ENCODE data around the gene MYPOP. TPM values are rescaled to one million over a fixed set of nuclear protein-coding genes. Genes with fewer than 3 reads are reported as not detected.
A peak's percentile ranks its signal among the peaks of the same experiment; 100 is the strongest.

Gene MYPOP
- total and polyA plus RNA-seq, 9 of the 15 experiments (the other 6 are each of a cell fraction or from before 2014, with no cell fraction given): 0.32 to 7.6 (median 1.6) TPM

DNA sequence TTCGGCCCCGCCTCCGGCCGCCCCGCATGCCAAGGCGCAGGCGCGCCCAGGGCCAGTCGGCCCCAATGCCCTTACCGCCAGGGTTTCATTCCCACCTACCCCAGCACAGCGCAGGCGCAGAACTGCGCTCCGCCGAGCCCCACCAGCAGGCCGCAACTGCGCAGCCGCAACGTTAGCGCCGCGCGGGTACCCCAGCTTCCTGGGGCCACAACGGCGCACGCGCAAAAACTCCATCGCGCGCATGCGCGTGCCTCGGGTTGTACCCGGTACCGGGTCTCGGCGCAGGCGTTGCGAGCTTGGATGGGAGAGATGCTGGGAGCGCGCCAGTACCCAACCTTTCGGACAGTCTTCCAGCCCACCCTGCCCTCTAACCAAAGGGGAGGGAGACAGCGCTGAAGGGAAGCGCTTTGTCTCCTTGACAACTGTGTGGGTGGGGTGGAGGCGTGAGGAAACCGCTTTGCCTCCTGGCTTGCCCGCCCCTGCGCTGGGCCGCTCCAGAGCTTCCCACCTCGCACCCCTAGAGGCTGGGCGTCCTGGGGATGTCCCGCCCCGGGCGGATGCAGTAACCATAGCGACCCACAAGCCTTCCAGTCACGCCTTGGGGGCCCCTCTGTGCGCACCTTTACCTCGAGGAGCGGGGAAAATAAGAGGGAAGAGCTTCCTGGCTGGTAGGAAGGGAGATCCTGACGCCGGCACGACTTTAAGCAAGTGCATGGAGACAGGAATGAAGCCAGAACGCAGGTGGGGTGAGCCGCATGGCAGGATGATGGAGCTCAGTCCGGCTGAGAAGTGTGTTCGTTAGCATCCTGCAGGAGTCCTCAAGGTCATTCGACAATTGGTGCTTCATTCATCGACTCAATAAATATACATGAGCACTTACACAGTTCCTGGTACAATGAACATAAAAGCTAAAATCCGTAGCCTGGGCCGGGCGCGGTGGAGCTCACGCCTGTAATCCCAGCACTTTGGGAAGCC lies 525 bp upstream of the MYPOP start:
- no peaks in the 10 kb centered on the region for H3K27me3 ChIP-seq (ENCODE audit: control insufficient read depth in 2 of 2, insufficient read depth in 2 of 2, low read length in 2 of 2)
- H3K9me1 ChIP-seq (ENCODE audit: control insufficient read depth, insufficient read depth, low read length): no peaks in the 10 kb centered on the region
- ATAC-seq (peak; percentile 92), FAIRE-seq (peak; percentile 97), DNase-seq (ENCODE audit: extremely low read depth in 1 of 4, low spot score in 3 of 4) (peak; percentile 99 to 100 (median 100))
- in situ Hi-C loops (cut with MboI): no loop called here
- peaks cover 24% of the 10 kb centered on the region for H3K36me3 ChIP-seq (ENCODE audit: control insufficient read depth, insufficient read depth, low read length)
- no peak overlapping the region; the same call in 2 of the 3 replicates for H3K27ac ChIP-seq (ENCODE audit: extremely low read depth, low read depth, low read length)
- POLR2A ChIA-PET: interaction anchor here (0.6 to 2.0 kb wide), 9 partner anchors 8 to 131 kb away, joined by 3 to 12 read pairs (median 3); partner anchors contain the start of genes IRF2BP1 and SYMPK
- no peaks in the 10 kb centered on the region for H3K9me3 ChIP-seq (replicated peaks; ENCODE audit: control insufficient read depth, insufficient read depth, low read depth, low read length)
- H2AFZ ChIP-seq (ENCODE audit: low read depth, low read length): peak overlapping the region; percentile 93
- peak overlapping the region; percentile 75 to 94; a peak in 3 of 4 replicates for H3K9ac ChIP-seq (ENCODE audit: insufficient read depth in 1 of 2, low read depth in 2 of 2, low read length in 2 of 2)
- peaks cover 20% of the 10 kb centered on the region for H3K79me2 ChIP-seq (ENCODE audit: control insufficient read depth, insufficient read depth, low read length)
- no TSS peak for BruUV-seq (replicated peaks)
- H4K20me1 ChIP-seq (replicated peaks; ENCODE audit: control insufficient read depth, insufficient read depth, low read length): no peaks in the 10 kb centered on the region
- H3K4me3 ChIP-seq: peak overlapping the region; percentile 52
- peaks cover 6 to 25% of the 10 kb centered on the region in 2 experiments; a peak in 4 of 5 replicates for H3K4me1 ChIP-seq (replicated peaks in 1 of 2; ENCODE audit: control insufficient read depth in 2 of 2, insufficient read depth in 2 of 2, low read length in 2 of 2)
- intact Hi-C loops (cut with micrococcal nuclease): loop anchor here (1.0 kb wide), 1 partner anchor 40 kb away; the partner anchor contains the start of gene SYMPK
- CTCF ChIA-PET (ENCODE audit: low intra/inter-chr PET ratio): no interaction called here
- peak overlapping the region; percentile 86 for H3K4me2 ChIP-seq (ENCODE audit: insufficient read depth, low read length)
- WGBS (ENCODE audit: insufficient coverage, low coverage, missing lambda C conversion rate): 12% methylated on average over 73 of the region's 73 CpGs
- TF ChIP-seq ZNF395 (CRISPR knock-in tag; IDR thresholded peaks at IDR 0.05): no peak
- no peak for TF ChIP-seq ZSCAN29 (IDR thresholded peaks at IDR 0.05)
- TF ChIP-seq ZNF217 (CRISPR knock-in tag; IDR thresholded peaks at IDR 0.05): no peak
- peak in 1 of 3 experiments; percentile 19 for TF ChIP-seq YY1 (IDR thresholded peaks at IDR 0.05; ENCODE audit: borderline replicate concordance in 1 of 3, control insufficient read depth in 1 of 3, extremely low read depth in 1 of 3, insufficient read depth in 3 of 3, insufficient read length in 1 of 3, insufficient replicate concordance in 2 of 3, low read depth in 1 of 3, low read length in 2 of 3)
- no peak for TF ChIP-seq LCOR (CRISPR knock-in tag; IDR thresholded peaks at IDR 0.05)
- TF ChIP-seq, protein P1, sequence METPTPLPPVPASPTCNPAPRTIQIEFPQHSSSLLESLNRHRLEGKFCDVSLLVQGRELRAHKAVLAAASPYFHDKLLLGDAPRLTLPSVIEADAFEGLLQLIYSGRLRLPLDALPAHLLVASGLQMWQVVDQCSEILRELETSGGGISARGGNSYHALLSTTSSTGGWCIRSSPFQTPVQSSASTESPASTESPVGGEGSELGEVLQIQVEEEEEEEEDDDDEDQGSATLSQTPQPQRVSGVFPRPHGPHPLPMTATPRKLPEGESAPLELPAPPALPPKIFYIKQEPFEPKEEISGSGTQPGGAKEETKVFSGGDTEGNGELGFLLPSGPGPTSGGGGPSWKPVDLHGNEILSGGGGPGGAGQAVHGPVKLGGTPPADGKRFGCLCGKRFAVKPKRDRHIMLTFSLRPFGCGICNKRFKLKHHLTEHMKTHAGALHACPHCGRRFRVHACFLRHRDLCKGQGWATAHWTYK (CRISPR knock-in tag; IDR thresholded peaks at IDR 0.05): peak; percentile 22; the same call in 1 of the 2 replicates
- TF ChIP-seq KLF10 (CRISPR knock-in tag; IDR thresholded peaks at IDR 0.05): no peak
- no peak for TF ChIP-seq ZZZ3 (IDR thresholded peaks at IDR 0.05)
- no peak for TF ChIP-seq ZFP1 (CRISPR knock-in tag; IDR thresholded peaks at IDR 0.05)
- peak; percentile 73 for TF ChIP-seq POLR2A (conservative IDR thresholded peaks at IDR 0.05)
- no peak for TF ChIP-seq MAFF (IDR thresholded peaks at IDR 0.05; ENCODE audit: low read length)
- TF ChIP-seq, protein P2, sequence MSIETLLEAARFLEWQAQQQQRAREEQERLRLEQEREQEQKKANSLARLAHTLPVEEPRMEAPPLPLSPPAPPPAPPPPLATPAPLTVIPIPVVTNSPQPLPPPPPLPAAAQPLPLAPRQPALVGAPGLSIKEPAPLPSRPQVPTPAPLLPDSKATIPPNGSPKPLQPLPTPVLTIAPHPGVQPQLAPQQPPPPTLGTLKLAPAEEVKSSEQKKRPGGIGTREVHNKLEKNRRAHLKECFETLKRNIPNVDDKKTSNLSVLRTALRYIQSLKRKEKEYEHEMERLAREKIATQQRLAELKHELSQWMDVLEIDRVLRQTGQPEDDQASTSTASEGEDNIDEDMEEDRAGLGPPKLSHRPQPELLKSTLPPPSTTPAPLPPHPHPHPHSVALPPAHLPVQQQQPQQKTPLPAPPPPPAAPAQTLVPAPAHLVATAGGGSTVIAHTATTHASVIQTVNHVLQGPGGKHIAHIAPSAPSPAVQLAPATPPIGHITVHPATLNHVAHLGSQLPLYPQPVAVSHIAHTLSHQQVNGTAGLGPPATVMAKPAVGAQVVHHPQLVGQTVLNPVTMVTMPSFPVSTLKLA (conservative IDR thresholded peaks at IDR 0.05): peak in 1 of 2 experiments; percentile 23; a peak in 1 of 4 replicates
- TF ChIP-seq CBX8 (IDR thresholded peaks at IDR 0.05; ENCODE audit: borderline replicate concordance, extremely low read depth, low read depth, low read length, poor library complexity, severe bottlenecking): no peak
- TF ChIP-seq ZFPM2 (CRISPR knock-in tag; IDR thresholded peaks at IDR 0.05): 0 out of 2 replicates have a peak, but pooled peaks have one; percentile 76
- TF ChIP-seq ZKSCAN1 (IDR thresholded peaks at IDR 0.05; ENCODE audit: low read depth, low read length): peak; percentile 17; the same call in 1 of the 2 replicates
- TF ChIP-seq NFIX (CRISPR knock-in tag; IDR thresholded peaks at IDR 0.05; ENCODE audit: low read depth): no peak
